GM21381 (cell line): ENCODE results near the gene TNS3.
A peak's percentile ranks its signal among the peaks of the same experiment; 100 is the strongest.
"Not testable (repeated sequence)": the region's sequence is repeated elsewhere in the genome, so short reads cannot be mapped to it uniquely, and the experiment has no call there.

ENCODE experiments used
- ATAC-seq: cut with Tn5 transposase; IDR thresholded peaks from one replicate; pipeline ENCODE4 v1.9.1; 2021; ENCODE audit warnings: mild to moderate bottlenecking, moderate library complexity; ENCODE audit not compliant: unreplicated experiment

TNS3 gene

DNA sequence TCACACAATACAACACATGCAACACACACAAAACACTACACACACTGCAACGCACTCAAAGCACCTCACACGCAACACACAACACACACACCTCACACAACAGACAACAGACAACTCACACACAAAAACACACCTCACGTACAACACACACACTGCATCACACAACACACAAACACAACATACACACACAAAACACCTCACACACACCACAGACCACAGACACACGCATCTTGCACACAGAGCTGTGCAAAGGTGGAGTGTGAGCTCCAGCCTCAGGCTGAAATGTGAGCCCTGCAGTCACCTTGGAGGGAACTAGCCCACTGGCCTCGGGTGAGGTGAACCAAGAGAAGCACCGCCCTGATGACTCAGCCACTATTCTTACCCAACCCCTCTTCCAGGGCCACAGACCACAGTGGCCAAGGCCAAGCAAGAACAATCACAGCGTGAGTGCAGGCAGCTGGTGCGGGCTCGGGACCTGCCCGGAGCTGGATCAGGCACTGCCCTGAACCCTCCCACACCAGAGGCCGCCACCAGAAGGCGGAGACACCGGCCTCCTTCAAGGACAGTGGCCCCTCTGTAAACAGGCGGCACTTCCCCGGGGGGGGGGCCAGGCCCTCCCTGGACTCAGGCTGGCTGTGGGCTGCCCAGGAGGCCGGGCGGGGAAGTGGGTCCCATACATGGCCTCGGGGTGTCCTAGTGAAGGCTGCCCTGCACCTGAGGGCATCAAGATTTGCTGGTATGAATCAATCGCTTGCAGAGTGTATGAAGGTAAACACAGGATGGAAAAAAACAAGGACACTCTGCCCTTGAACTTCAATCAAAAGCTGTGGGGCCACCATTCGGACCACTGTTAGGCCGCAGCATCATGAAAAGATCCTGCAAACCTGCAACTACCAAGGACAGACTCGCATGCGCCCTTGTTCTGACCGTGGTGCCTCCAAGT, 106.7 kb downstream of the TNS3 start:
- ATAC-seq: peak; percentile 71

DNA sequence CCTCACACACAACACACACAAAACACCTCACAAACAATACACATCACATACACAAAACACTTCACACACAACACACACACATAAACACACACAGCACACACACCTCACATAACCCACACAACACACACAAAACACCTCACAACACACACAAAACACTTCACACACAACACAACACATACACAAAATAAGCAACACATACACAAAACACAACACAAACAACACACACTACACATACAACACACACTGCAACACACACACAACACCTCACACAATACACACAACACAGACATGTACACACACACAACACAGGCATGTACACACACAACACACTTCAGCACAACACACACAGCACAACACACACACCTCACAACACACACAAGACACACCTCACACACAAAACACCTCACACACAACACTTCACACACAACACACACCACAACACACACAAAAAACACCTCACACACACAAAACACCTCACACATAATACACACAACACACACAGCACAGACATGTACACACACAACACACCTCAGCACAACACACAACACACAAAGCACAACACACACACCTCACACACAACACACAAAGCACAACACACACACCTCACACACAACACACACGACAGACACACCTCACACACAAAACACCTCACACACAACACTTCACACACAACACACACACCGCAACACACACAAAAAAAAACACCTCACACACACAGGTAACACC, 107.5 kb downstream of the TNS3 start:
- ATAC-seq: no peak

DNA sequence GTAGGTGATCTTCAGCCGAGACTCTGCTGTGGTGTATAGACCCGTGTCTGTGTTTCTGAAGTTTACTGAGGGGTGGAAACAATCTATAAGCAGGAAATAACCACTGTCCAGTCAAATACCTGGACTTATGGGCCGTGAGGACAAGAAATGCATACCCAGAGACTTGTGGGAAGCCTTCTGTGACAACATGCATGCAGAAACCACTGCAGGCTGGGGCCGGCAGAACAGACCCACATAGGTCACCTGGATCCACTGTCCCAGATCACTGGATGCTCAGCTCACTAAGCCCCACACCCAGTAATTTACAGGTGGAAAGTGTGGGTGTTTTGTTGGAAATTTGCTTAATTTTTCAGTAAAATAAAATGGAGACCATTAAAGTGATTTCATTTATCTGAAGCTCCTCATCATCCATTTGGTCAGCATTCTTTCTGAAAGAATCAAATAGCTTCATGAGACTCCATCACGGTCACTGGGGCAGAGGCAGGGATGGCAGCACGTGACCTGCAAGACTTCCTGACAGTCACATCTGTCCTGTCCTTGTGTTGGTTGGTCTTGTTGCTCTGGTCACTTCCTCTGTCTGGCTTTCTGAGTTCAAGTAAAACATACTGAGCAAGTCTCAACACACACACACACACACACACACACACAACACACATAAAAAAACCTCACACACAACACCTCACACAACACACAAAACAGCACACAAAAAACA, 108.3 kb downstream of the TNS3 start:
- ATAC-seq: no peak

DNA sequence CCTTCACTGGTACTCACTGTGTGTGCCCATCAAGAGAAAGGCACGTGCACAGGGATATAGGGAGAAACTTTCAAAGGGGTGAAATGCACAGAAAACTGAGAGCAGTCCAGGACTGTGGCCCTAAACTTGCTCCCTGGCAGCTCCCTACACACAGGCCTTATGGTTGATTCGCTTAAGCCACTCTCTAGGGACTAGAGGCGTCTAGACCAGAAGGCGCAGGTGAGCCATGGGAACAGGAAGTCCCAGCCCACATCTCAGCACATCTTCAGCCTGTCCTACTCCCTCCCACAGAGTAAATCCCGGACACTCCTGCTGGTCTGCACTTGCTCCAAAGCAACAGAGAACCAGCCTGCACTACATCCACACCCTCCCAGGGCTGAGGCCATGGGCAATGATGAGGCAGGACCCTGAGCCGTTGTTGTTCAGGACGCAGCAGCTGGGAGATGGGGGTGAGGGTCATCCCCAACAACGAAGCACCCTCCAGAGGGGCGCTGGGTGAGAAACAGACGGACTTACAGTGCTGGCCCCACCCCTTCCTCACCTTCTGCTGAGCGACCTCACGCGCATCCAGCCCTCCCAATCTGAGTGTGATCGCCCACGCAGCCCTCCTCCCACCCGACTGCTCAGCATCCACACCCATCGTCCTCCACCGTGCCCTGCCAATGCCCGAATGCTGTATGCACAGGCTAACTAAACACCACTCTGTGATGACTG, 109.3 kb downstream of the TNS3 start:
- ATAC-seq: no peak

DNA sequence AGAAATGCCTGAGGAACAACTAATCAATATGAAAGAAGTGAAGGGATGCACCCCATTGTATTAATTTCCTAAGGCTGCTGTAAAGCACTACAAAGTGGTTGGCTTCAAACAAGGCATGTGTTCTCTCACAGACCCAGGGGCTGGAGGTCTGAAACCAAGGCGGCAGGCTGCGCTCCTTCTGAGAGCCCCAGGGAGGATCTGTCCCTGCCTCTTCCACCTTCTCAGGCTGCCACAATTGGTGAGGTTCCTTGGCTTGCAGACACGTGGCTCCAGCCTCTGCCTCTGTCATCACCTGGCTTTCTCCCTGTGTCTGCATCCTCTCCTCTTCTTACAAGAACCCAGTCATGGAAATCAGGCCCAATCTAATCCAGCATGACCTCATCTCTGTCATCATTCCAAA, 110.1 kb downstream of the TNS3 start:
- no peak for ATAC-seq

DNA sequence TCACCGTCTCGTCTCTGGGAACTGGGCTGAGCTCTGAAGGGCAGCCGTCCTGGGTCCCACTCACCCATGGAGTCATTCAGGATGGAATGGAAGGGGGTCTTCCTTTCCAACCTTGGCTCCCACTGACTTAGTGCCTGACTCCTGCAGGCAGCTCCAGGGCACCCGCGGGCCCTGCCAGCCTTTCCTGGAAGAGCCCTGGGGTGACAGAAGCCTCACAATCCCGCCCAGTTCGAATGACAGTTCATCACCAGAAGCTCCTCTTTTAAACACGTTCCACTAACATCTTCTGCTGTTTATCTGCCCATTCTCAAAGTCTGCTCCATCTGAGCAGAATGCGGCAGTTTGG, 110.6 kb downstream of the TNS3 start:
- no peak for ATAC-seq

DNA sequence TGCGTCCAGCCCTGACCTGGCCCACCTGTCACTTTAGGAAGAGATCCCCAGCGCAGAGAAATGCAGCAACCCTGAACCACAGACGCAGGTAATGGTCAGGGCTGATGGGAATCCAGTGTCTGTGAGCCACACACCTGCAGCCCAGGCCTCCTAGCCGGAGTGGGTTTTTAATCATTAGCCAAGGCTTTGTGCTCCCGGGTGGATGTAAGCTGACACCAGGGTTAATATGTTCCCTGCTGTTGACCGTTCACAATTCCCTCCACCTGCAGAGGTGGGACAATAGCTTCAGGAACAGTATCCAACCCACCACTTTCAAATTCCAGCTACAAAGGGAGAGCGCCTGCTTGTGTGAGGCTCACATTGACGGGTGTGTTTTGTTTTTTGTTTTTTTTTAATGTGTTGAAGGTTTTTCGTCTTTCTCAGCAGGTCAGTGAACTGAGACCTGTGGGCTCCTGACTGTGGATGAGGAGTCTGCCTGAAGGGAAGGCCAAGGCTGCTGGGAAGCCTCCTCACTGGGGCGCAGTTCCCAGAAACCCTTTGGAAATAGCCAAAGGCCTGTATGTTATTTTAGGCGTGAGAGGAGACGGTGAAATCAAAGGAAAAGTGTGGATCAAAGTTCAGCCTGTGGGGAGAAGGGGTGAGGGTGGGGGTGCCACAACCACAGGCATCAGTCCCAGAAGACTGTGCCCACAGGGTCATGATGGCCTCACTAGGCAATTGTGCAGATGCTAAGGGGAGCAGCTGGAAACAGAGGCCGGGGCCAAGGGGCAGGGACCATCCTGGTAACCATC, 111.1 kb downstream of the TNS3 start:
- no peak for ATAC-seq

DNA sequence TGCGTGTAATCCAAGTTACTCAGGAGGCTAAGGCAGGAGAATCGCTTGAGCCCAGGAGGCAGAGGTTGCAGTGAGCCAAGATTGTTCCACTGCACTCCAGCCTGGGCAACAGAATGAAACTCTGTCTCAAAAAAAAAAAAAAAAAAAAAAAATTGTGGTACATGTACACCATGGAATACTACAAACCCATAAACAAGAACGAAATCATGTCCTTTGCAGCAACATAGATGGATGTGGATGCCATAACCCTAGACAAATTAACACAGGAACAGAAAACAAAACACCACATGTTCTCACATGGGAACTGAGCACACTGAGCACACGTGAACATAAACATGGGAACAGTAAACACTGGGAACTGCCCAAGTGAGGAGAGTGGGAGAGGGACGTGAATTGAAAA, 112.1 kb downstream of the TNS3 start:
- not testable (repeated sequence) for ATAC-seq

DNA sequence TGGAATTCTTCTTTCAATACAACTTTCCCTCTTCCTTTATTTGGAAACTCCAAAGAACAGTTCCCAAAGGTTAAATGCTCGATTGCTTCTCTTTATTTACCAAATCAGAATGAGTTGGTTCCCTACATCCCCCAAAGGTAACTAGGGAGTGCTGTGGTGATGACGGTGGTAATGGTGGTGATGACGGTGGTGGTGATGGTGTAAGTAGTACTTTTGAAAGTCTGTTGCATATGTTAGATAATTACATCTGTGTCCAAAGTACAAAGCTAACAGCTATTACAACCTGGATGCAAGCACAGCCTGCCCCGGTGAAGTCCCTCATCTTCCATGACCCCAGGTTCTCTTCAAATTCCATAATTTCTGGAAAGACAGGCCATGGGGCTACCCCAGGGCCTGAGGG, 115.1 kb downstream of the TNS3 start:
- no peak for ATAC-seq

DNA sequence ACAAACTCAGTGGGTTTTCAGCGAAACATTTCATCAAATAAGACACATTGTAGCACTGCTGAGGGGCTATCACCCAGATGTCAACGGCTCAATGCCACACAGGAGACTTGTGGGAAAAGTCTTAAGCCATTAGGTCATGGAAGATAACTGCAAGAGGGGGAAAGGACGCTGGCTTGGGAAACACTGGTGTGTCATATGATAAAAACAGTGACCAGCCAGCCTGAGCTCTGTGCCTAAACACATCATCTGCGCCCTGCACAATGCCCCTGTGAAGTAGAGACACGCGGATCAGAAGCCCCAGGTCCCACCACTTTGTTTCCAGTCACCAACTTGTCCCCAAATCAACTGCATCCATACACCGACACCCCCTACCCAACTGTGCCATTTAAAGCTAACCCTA, 116.7 kb downstream of the TNS3 start:
- no peak for ATAC-seq

DNA sequence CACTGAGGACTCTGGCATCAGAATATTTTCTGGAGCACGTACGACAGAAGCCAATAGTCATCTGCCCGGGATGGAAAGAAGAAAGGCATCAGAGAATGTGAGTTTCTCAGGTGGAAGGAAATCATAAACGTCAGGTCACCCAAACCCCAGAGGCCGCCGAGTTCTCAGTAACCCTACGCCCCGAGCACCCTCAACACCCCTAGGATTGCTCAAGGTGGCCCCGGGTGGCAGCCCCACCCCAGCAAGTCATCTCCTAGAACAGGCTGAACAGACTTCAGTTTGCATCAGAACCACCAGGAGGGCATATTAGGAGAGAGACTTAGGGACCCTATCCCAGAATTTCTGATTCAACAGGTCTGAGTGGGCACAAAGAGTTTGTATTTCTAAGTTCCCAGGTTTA, 117.6 kb downstream of the TNS3 start:
- ATAC-seq: no peak

DNA sequence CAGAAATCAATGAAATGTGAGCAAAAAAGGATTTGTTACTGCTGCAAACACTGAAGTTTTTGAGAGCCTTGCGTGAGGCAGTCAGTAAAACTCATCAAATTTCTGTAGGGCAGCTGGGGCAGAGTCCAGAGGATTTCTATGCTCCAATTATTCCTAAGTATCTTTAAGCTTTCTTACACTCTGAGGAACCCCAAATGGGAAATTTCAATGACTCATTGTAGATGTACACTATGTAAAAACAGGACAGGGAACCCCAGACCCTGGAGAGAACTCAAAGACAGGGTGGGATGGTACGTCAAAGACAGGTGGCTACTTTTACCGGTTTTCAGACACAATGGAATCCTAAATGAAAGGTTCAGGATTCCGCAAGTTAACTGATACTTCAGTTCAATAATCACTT, 120.2 kb downstream of the TNS3 start:
- ATAC-seq: no peak

DNA sequence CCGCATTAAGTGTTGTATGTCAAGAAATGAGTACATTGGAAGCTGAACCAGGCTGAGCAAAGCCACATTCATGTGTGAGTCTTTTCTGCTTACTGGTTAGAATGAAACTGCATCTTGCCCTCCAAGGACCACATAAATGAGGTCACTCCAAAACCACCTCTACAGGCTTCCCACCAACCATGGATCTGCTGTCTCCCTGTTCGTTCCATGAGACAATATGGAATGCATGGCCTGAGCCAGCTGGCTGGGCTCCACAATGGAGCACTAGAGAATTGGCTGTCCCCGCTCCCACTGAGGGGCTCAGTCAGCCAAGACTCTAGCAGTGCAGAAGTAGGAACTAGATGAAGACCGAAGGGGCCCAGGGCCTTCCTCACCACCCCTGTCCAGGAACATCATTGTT, 120.8 kb downstream of the TNS3 start:
- ATAC-seq: no peak

DNA sequence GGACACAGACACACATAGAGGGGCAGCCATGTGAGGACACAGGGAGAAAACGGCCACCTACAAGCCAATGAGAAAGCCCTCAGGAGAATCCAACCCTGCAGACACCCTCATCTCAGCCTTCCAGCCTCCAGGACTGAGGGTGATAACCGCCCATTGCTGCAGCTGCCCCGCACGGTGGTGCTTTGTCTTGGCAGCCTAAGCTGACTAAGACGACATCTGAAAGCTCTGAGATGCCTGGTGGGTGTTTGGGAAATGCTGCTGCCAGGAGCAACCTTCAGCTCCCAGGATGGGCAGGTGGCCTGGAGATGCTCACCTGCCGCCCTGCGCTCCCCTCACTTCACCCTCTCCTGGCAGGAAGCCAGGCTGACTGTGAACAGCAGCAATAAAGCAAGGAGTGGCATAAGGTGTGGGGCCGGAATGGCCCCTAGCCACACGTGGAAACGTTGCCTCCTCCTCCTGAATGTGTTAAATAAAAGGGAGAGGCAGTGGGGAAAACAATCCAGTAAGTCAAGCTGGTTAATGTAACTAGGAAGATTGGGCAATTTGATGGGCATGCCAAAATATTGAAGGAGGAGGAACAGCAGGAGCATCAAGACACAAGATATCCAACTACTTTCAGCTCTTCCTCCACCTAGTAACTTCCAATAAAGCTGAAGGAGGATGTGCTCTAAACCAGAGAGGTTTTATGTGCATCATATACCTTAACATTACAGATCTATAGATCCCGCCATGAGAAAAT, 121.5 kb downstream of the TNS3 start:
- ATAC-seq: no peak

DNA sequence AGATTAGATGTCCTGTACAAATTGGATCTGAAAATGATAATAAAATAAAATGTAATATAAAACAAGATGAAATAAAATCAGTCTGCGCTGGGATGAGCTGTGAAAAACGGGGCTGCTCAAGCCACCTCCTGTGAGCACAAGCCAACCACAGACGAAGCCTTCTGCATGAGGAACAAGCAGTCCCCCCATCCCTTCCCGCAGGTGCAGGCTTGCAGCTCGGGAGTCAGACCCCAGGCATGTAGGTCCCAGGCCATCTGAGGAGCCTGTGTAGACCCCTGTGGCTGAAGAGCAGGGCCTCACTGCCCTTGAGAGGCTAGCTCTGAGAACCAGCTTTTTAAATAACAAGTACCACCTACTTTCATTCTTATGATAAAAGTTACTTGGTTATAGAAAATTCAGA, 123.4 kb downstream of the TNS3 start:
- no peak for ATAC-seq

DNA sequence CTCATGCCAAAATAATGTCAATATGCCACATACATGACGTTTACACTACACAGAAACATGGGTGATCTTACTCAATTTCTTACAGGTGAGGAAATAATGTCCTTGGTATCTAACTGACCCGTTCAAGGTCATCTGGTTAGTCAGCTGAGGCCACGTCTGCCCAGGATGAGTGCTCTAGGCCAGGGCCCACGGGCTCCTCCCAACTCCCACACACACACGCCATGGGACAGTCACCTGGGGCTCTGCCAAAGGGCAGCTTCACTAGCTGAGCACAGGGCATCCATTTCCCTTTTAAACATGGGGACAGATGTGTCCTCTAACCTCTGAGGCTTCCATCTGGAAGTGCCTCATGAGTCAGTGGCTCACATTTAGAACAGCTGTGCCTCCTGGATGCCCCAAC, 123.9 kb downstream of the TNS3 start:
- ATAC-seq: no peak

DNA sequence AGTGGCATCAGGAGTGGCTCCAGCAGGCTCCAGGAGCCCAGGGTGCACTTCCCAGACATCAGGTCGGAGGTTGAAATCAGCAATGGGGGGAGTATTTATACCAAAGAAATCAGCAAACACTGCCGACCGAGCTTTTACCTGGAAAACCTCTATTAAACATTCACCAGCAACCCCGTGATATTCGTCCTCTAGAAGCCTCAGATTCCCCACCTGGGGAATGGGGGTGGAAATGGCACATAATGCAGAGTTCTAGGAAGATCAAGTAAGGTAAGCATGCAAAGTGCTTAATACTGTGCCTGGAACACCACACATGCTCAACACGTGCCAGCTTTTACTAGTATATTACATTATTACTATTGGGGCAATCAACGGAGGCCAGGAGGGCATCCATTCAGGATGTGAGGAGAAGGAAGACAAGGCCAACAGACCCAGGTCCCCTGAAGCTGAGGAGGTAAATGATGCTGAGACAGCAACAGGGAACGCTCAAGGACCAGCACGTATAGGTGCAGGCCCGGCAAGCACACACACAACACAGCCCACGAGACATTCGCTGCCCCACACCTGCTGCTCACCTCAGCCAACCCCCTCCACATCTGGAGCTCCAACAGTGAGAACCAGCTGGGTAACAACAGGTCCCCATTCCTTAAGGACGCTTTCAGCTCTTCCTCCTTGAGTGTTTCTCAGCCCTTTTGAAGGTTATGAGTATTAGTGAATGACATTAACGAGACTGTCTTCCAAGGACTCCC, 125.5 kb downstream of the TNS3 start:
- ATAC-seq: no peak

DNA sequence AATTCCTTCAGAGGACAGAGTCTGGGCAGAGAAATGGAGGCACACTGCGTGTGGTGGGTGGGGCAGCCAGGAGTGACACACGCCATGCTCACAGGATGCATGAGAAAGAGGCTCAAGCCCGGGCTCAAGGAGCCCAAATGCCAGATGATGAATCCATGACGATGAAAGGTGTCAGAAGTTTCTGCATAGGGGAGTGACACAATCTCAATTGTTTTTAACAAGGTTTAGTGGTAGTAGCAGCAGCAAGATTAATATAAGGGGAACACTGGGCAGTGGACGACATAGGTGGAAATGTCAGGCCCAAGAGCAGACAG, 126.1 kb downstream of the TNS3 start:
- ATAC-seq: no peak
